Measurements from ENCODE around the gene BCORL1.

DNA sequence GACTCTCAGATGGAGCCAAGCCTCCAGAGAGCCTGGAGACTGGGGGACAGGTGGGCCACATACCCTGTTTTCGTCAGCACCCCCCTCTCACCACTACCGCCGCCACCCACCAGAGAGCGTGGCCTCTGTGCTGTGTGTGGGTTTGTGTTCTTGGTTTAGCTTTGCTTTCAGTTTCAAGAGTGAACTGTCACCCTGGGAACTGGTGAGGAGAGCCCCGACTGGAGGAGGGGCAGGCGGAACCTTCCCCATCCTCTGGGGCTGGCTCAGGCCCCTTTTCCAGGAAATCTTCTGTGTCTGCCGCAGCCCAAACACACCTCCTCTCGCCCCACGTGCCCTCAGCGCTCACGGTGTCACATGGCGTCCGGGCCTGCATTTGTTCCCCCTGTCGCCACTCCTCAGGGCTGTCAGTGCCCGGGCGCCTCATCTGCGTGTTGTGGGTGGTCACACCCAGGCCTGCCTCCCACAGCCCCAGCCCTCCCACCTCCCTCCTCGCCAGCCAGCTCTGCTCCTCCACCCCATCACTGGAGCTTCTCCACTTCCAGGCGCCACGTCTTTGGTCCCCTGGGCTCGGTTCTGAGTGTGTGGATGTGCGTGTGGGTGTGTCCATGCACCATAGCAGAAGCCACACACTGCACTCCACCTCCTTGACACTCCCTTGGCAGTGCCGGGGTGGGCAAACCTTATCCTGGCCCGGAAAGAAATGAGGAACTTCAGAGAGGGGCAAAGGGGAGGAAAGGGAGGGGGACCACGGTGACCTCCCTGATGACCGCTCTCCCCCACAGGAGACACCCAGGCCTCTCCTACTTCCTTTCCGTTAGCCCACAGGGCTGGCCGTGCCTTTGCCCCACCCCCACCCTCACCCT, 100.0 kb downstream of the BCORL1 start:
- TF ChIP-seq, protein P1, sequence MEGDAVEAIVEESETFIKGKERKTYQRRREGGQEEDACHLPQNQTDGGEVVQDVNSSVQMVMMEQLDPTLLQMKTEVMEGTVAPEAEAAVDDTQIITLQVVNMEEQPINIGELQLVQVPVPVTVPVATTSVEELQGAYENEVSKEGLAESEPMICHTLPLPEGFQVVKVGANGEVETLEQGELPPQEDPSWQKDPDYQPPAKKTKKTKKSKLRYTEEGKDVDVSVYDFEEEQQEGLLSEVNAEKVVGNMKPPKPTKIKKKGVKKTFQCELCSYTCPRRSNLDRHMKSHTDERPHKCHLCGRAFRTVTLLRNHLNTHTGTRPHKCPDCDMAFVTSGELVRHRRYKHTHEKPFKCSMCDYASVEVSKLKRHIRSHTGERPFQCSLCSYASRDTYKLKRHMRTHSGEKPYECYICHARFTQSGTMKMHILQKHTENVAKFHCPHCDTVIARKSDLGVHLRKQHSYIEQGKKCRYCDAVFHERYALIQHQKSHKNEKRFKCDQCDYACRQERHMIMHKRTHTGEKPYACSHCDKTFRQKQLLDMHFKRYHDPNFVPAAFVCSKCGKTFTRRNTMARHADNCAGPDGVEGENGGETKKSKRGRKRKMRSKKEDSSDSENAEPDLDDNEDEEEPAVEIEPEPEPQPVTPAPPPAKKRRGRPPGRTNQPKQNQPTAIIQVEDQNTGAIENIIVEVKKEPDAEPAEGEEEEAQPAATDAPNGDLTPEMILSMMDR (conservative IDR thresholded peaks at IDR 0.05; ENCODE audit: low read depth, low read length): no peak; the same call in 1 of the 2 replicates
- TF ChIP-seq MXI1 (IDR thresholded peaks at IDR 0.05; ENCODE audit: borderline replicate concordance, low read depth, low read length) (no peak), RFX5 (IDR thresholded peaks at IDR 0.05; ENCODE audit: low read depth, low read length) (no peak), POLR2A (IDR thresholded peaks at IDR 0.05; ENCODE audit: low read depth, low read length) (no peak), SMC3 (IDR thresholded peaks at IDR 0.05; ENCODE audit: low read depth, low read length) (no peak)

Data from IMR-90 (cell line).